Stimulated activated naive CD8-positive, alpha-beta T cell treated with anti-CD3 and anti-CD28 coated beads, Interleukin-15, Interleukin-2, amounts not matched to agents 100 ng/mL and 50 ng/mL, for 24 hours (primary cell): ENCODE data around the gene ADRA2C.

Experiments
- H3K27ac Mint-ChIP-seq: one replicate; pipeline ENCODE4 v1.8.0; 2021; ENCODE audit warnings: mild to moderate bottlenecking, mixed read lengths
- H3K27me3 Mint-ChIP-seq: one replicate; pipeline ENCODE4 v1.8.0; 2021; ENCODE audit warnings: mixed read lengths
- H3K36me3 Mint-ChIP-seq: one replicate; pipeline ENCODE4 v1.8.0; 2021; ENCODE audit warnings: low read depth, mixed read lengths
- H3K4me1 Mint-ChIP-seq: one replicate; pipeline ENCODE4 v1.8.0; 2021; ENCODE audit warnings: low read depth, mixed read lengths
- H3K4me3 Mint-ChIP-seq: one replicate; pipeline ENCODE4 v1.8.0; 2021; ENCODE audit warnings: mild to moderate bottlenecking, mixed read lengths
- H3K9me3 Mint-ChIP-seq: one replicate; pipeline ENCODE4 v1.8.0; 2021; ENCODE audit warnings: mixed read lengths

Gene ADRA2C

DNA sequence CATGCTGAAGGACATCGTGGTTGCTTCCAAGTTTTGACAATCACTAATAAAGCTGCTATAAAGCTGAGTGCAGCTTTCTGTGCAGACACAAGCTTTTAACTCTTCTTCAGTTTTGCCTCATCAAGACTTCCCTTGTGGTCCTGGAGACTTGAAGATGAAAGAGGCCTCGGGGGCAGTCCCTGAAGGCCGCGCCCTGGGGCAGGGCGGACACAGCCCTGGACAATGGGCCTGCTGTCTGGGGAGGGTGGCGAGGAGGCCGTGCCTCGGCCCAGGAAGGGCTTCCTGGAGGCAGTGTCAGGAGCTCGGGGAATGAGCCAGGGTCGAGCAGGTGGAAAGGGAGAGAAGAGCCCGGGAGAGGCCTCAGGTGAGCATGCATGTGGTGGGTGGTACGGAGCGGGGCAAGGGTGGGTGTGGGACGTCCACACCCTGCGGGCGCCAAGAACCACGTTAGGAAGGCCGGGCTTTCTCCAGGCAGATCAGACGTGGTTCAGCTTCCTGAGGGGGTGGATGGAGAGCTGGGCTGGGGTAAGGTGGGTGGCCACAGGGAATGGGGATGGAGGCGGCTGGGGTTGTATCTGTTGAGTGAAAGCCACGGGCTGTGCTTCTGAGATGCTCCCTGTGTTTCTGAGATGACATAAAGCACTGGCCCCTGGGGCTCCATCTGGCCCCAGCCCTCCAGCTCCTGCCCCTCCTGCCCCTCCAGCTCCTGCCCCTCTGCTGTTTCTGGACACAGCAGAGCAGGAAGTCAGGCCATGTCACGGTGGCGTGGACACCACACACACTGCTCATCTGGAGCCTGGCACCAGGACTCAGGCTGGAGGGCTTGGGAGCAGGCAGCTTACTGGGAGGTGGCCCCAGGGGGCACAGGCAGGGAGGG, 21.5 kb downstream of the ADRA2C start:
- H3K36me3 Mint-ChIP-seq: no peaks in the 10 kb centered on the region
- no peak overlapping the region for H3K4me3 Mint-ChIP-seq
- peaks cover 14% of the 10 kb centered on the region for H3K27me3 Mint-ChIP-seq
- H3K9me3 Mint-ChIP-seq: no peaks in the 10 kb centered on the region
- H3K27ac Mint-ChIP-seq: no peak overlapping the region
- no peaks in the 10 kb centered on the region for H3K4me1 Mint-ChIP-seq

DNA sequence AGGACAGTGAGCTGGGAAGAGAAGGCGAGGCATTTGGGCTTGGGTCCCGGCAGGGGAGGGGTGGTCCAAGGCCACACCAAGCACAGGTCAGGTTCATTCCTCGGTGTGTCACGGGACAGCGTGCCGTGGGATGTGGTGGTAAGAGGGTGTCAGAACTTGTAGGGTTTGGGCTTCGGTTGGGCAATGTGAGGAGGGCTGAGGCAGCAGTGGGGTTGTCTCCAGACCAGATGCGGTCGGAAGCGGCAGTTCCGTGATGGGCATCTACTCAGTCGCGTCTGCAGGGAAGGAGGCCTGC, 22.1 kb downstream of the ADRA2C start:
- Mint-ChIP-seq H3K27me3 (peaks cover 18% of the 10 kb centered on the region), H3K4me3 (no peak overlapping the region), H3K9me3 (no peaks in the 10 kb centered on the region), H3K27ac (no peak overlapping the region), H3K36me3 (no peaks in the 10 kb centered on the region), H3K4me1 (no peaks in the 10 kb centered on the region)

DNA sequence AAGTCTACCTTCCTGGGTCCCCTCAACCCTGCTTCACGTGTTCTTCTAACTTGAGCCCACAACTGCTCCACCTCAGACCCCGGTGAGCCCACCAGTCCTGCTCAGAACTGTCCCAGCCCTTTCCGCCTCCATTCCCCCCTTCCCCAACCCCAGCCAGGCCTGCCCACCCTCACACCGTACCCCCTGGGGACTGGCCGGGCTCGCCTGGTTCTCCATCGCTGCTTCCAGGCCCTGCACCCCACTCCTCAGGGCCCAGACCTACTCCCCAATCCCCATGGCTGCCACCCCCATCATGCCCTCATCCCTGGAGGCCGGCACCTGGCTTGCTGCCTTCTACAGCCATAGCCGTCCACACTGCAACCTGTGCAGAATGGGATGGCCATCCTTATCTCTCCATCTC, 23.4 kb downstream of the ADRA2C start:
- Mint-ChIP-seq H3K4me3 (no peak overlapping the region), H3K9me3 (peaks cover 3% of the 10 kb centered on the region), H3K27ac (no peak overlapping the region), H3K27me3 (peaks cover 18% of the 10 kb centered on the region), H3K4me1 (no peaks in the 10 kb centered on the region), H3K36me3 (no peaks in the 10 kb centered on the region)

DNA sequence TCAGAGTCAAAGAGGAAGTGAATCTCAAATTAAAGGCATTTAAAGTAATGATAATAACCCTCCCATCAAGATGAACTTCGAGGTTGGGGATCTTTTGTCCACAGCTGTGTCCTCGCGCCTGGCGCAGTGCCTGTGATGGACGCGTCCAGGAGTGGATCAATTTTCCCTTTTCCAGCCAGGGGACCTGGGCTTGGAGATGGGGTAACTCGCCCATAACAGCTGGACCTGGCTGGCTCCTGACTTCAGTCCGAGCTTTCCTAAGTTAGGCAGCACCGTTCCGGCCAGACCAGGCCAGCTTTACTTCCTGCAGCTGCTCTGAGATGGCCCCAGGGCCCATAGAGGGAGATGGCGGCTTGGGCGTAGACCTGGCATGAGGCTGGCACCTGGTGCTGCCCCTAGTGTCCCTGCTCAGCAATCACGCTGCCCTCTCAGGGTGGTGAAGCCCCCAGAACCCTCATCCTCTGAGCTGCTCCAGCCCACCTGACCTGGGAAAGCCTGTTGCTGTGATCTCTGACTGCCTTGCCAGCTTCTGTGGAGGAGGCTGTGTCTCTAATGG, 23.9 kb downstream of the ADRA2C start:
- Mint-ChIP-seq H3K27me3 (peaks cover 18% of the 10 kb centered on the region), H3K9me3 (peaks cover 8% of the 10 kb centered on the region), H3K4me3 (no peak overlapping the region), H3K36me3 (no peaks in the 10 kb centered on the region), H3K27ac (no peak overlapping the region), H3K4me1 (no peaks in the 10 kb centered on the region)

DNA sequence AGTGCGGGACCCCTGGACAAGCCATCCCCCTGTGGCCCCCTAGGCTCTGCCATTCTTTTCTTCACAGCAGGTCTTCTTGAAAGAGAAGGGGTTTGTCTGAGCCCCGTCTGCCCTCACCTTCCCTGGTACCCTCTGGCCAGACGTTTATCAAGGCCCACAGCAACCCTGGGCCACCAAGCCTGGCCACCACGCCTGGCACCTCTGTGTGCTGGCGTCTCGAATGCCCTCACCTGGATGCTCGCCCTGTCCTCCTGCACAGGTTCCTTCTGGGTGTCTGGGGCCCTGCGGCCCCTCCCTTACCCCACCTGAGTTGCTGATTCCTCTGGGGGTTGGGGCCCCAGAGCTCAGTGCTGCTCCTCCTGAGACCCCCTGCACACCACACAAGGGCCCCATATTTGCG, 25.1 kb downstream of the ADRA2C start:
- Mint-ChIP-seq H3K4me3 (no peak overlapping the region), H3K27me3 (peaks cover 18% of the 10 kb centered on the region), H3K27ac (no peak overlapping the region), H3K9me3 (peaks cover 12% of the 10 kb centered on the region), H3K36me3 (no peaks in the 10 kb centered on the region), H3K4me1 (no peaks in the 10 kb centered on the region)

DNA sequence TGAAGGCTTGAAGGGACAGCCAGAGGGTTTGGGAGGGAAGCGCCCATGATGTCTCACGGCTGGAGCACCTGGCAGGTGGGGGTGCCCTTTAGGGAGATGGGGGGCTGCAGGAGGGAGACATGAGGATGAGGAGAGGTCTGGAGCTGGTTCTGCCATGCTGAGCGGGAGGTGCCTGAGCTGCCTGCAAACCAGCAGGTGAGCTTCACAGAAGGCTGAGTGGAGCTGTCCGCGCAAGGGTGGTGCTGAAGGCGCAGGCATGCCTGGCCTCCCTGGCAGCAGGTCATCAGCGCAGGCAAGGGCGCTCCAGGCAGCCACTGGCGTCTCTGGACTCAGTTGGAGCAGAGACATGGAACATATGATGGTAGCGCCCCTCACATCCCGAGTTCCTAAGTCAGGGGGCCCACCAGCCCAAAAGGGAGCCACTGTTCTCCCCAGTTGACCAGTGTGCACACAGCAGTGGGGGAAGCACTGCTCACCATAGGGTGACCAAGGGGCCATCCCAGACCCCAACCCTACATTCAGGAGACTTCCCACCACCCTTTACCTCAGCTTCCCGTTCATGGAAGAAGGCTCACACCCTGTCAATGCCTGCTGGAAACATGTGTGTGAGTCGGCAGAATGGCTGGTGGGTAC, 25.8 kb downstream of the ADRA2C start:
- Mint-ChIP-seq H3K27me3 (peaks cover 18% of the 10 kb centered on the region), H3K27ac (no peak overlapping the region), H3K4me3 (no peak overlapping the region), H3K9me3 (peaks cover 12% of the 10 kb centered on the region), H3K4me1 (no peaks in the 10 kb centered on the region), H3K36me3 (no peaks in the 10 kb centered on the region)

DNA sequence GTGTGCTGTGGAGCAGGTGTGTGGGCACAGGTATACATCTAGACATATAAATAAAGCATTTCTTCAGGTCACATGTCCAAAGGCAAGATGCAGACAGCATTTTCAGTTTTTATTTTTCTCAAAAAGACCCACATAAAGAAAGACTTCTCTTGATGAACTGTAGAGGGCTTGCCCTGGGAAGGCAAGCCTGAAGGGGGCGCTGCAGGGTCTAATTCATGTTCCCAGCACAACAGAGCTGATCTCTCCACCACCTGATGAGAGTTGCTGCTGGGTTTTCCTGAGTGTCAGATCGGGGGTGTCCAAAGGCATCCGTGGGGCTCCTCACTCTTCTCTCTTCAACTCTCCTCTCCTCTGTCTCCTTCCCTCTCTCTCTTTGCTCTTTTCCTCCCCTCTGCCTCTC, 26.6 kb downstream of the ADRA2C start:
- Mint-ChIP-seq H3K27ac (no peak overlapping the region), H3K4me1 (no peaks in the 10 kb centered on the region), H3K9me3 (peaks cover 12% of the 10 kb centered on the region), H3K4me3 (no peak overlapping the region), H3K36me3 (no peaks in the 10 kb centered on the region), H3K27me3 (peaks cover 18% of the 10 kb centered on the region)

DNA sequence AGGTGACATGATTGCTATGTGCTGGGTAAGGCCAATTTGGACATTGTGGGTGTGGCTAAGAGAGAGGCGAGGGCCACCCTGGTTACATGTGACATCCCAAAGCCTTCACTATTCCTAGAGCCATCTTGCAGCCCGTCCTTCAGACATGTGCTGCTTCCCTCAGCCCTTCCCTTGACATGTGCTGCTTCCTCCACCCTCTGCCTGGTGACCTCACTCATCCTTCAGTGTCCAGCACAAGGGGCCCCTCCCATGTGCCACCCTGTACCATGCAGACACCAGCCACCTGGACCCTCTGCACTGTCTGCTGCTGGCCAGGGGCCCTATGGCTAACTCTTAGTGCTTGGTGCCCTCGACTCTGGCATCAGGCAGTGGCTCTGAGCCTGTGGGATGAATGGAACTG, 27.4 kb downstream of the ADRA2C start:
- Mint-ChIP-seq H3K9me3 (peaks cover 12% of the 10 kb centered on the region), H3K4me1 (no peaks in the 10 kb centered on the region), H3K4me3 (no peak overlapping the region), H3K27ac (no peak overlapping the region), H3K27me3 (peaks cover 18% of the 10 kb centered on the region), H3K36me3 (no peaks in the 10 kb centered on the region)

DNA sequence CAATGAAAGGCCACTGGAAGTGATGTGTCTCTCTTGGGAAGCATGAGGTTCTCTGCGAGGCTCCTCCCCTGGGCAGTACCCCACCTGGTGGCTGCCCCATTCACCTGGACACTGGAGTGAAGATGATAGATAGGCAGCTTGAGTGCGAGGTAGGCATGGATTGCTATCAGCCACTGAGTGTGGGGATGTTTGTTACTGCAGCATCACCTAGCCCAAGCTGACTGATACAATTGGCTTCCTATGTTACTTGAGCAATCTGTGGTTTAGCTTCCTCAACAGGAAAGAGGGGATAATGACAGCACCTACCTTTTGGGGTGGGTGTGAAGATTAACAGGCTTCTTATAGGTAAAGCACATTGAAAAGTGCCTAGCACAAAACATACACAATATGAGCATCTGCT, 30.8 kb downstream of the ADRA2C start:
- Mint-ChIP-seq H3K27me3 (peaks cover 11% of the 10 kb centered on the region), H3K4me1 (no peaks in the 10 kb centered on the region), H3K27ac (no peak overlapping the region), H3K4me3 (no peak overlapping the region), H3K36me3 (no peaks in the 10 kb centered on the region), H3K9me3 (peaks cover 12% of the 10 kb centered on the region)

DNA sequence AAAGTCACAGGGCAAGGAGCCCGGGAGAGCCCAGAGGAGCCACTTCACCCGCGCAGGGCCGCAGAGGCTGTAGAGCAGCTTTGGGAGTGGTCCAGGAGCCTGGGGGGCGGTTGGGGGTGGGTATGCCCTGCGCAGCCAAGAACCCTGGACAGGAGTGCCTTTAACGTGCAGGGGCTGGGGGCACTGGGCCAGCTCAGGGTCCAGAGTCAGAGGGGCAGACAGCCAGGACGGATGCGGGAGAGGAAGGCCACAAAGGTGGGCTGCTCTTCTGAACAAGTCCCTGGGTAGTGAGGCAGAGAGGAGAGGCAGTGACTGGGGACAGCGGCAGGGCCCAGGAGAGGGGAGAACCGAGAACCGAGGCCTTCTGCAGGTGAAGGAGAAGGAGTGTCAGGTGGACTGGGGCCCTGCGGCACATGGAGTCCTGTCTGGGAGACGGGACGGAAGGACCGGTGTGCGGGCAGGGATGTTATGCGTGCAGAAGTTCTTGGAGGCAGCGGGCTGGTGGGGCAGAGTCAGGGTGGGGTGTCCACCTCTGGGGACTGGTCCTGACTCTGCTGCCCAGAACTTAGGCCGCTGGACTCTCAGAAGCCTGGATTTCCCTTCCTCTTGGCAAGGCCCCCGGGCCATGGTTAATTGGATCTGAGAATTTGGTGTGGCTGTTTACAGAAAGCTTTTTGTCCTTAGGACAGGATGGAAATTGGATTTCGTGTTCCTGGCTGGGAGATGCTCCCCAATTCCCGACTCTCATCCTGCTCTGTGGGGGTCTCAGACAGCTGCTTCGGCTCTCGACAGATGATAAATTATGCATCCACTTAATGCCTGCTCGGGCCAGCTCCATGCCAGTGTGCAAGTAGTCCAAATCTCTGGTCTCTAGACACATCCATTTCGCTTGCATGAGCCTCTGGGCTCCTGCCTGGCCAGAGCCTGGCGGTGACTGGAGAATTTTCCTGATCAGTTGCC, 31.9 kb downstream of the ADRA2C start:
- Mint-ChIP-seq H3K27ac (no peak overlapping the region), H3K36me3 (no peaks in the 10 kb centered on the region), H3K4me1 (no peaks in the 10 kb centered on the region), H3K9me3 (peaks cover 12% of the 10 kb centered on the region), H3K27me3 (peaks cover 4% of the 10 kb centered on the region), H3K4me3 (no peak overlapping the region)

DNA sequence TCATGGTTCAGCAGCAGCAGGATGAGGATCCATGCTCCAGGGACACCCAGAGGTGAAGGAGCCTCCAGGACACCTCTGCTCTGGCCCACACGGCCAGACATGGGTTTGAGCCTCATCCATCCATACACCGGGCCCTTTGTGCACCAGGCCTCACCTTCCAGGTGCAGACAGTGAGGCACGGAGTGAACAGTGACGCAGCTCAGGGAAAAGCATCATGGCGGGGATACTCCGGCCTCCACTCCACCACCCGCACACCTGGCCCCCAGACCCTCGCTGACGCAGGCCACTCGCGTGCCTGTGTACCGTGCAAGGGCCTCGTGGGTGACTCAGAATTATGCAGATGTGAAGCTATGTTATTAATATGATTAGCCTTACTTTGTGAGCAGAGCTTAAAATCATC, 33.3 kb downstream of the ADRA2C start:
- Mint-ChIP-seq H3K27ac (no peak overlapping the region), H3K36me3 (no peaks in the 10 kb centered on the region), H3K4me3 (no peak overlapping the region)

DNA sequence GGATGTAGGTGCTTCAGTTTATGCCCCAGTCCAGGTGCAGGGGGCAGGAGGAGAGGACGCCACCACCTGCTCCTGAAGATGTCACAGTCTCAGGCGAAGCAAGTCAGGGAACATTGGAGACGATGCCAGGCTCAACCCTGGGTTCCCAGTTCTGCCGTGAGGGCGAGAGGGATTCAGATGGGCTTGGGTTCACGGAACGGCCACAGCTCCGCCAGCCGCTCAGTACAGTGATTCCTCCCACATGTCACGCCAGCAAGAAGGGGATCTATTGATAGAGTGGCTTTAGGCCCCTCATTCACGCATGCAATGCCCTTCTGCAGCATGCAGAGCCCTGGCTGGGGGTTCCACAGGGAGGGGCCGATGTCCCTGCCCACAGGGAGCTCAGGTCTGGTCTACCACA, 34.2 kb downstream of the ADRA2C start:
- Mint-ChIP-seq H3K27me3 (peaks cover 4% of the 10 kb centered on the region), H3K27ac (no peak overlapping the region), H3K36me3 (no peaks in the 10 kb centered on the region), H3K9me3 (peaks cover 1% of the 10 kb centered on the region), H3K4me3 (no peak overlapping the region), H3K4me1 (no peaks in the 10 kb centered on the region)

More for the DNA sequence above, 33.3 kb downstream of the ADRA2C start:
- no peaks in the 10 kb centered on the region for H3K4me1 Mint-ChIP-seq
- H3K9me3 Mint-ChIP-seq: peaks cover 9% of the 10 kb centered on the region
- H3K27me3 Mint-ChIP-seq: peaks cover 4% of the 10 kb centered on the region

DNA sequence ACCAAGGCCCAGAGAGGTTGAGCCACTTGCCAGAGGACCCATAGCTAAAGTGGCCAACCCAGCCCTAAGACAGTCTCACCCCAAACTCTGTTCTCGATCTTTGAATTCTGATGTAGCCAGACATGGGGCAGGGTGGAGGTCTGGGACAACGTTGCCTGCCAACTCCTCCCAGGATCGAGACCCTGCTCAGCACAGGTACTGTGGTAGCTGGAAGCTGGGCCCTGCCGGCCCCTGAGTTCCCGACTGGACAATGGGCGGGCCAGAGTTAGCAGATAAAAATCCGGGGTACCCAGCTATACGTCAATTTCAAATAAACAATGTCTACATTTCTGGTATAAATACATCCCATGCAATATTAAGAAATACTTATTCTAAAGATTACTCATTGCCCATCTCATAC, 35.3 kb downstream of the ADRA2C start:
- Mint-ChIP-seq H3K4me3 (no peak overlapping the region), H3K27me3 (peaks cover 6% of the 10 kb centered on the region)

DNA sequence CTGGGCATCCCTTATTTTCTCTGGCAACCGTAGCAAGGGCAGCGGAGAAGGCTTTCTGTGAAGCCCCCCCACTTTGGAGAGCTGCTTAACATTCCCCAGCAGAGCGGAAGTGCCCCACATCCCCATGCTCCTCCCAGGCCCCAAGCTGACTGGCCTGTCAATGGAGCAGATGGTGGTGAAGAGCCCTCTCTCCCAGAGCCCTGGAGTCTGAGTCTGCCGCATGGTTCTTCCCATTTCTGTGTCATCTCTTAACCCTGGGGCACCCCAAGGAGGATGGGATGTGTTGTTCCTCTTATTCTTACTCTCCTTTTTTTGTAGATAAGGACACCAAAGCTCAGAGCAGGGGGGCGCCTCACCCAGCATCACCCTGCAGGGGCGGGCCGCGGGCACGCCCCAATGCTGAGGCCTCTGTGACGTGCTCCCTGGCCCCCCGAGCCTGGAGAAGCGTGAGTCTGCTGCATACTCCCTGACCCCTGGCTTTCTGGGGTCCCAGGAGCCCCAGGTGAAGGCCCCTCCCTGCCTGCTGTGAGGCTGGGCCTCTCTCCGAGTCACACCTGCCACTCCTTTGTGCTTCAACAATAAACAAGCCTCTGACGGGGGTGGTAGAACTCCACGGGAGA, 35.9 kb downstream of the ADRA2C start:
- Mint-ChIP-seq H3K36me3 (no peaks in the 10 kb centered on the region), H3K4me3 (no peak overlapping the region), H3K27ac (no peak overlapping the region), H3K9me3 (no peaks in the 10 kb centered on the region), H3K27me3 (peaks cover 8% of the 10 kb centered on the region), H3K4me1 (no peaks in the 10 kb centered on the region)

More for the DNA sequence above, 35.3 kb downstream of the ADRA2C start:
- Mint-ChIP-seq H3K4me1 (no peaks in the 10 kb centered on the region), H3K27ac (no peak overlapping the region), H3K36me3 (no peaks in the 10 kb centered on the region), H3K9me3 (no peaks in the 10 kb centered on the region)
